Muscle layer of colon (tissue), 2 donors: Measurements from ENCODE around the gene TMEM45A.
"Not testable (repeated sequence)": the region's sequence is repeated elsewhere in the genome, so short reads cannot be mapped to it uniquely, and the experiment has no call there.

Experiments used
- H3K27ac ChIP-seq: one replicate; pipeline ENCODE4 v1.7.0; 2013; ENCODE audit warnings: low read depth, mild to moderate bottlenecking, low read length, moderate library complexity
- H3K27me3 ChIP-seq, 2 donors: one replicate each; pipeline ENCODE4 v1.7.0; 2013; ENCODE audit warnings: low read length in 2 of 2, mild to moderate bottlenecking in 2 of 2; ENCODE audit not compliant: insufficient read depth in 2 of 2, control insufficient read depth in 1 of 2
- H3K36me3 ChIP-seq: one replicate; pipeline ENCODE4 v1.7.0; 2013; ENCODE audit warnings: mild to moderate bottlenecking, low read length; ENCODE audit not compliant: insufficient read depth
- H3K4me1 ChIP-seq: one replicate; pipeline ENCODE4 v1.7.0; 2013; ENCODE audit warnings: mild to moderate bottlenecking, low read length; ENCODE audit not compliant: insufficient read depth
- H3K4me3 ChIP-seq, 2 donors: one replicate each; pipeline ENCODE4 v1.7.0; 2013; ENCODE audit warnings: low read length in 2 of 2, low read depth in 1 of 2, mild to moderate bottlenecking in 1 of 2, moderate library complexity in 1 of 2
- H3K9ac ChIP-seq: one replicate; pipeline ENCODE4 v1.7.0; 2013; ENCODE audit warnings: low read length
- H3K9me3 ChIP-seq: one replicate; pipeline ENCODE4 v1.7.0; 2013; ENCODE audit warnings: mild to moderate bottlenecking, low read length
- donor health status: abdominal sarcoma.
- donor health status: Adenocarcinoma of cecum.

Gene TMEM45A

GRCh38 chr3:100463646-100464155 lies 28.7 kb upstream of the TMEM45A start:
- Histone ChIP-seq H3K36me3 (no peaks in the 10 kb centered on the region), H3K27me3 (no peaks in the 10 kb centered on the region), H3K9me3 (no peaks in the 10 kb centered on the region), H3K27ac (no peak overlapping the region), H3K4me1 (no peaks in the 10 kb centered on the region), H3K4me3 (no peak overlapping the region), H3K9ac (no peak overlapping the region)

- Histone ChIP-seq H3K4me1 (no peaks in the 10 kb centered on the region), H3K4me3 (no peak overlapping the region), H3K36me3 (no peaks in the 10 kb centered on the region), H3K9me3 (no peaks in the 10 kb centered on the region), H3K27me3 (no peaks in the 10 kb centered on the region), H3K27ac (no peak overlapping the region), H3K9ac (no peak overlapping the region)
These were observed 26.3 kb upstream of the TMEM45A start for GRCh38 chr3:100465892-100466777.

GRCh38 chr3:100467133-100467532 lies 25.3 kb upstream of the TMEM45A start:
- Histone ChIP-seq H3K4me1 (no peaks in the 10 kb centered on the region), H3K9ac (no peak overlapping the region), H3K27ac (no peak overlapping the region), H3K36me3 (no peaks in the 10 kb centered on the region), H3K4me3 (no peak overlapping the region), H3K27me3 (no peaks in the 10 kb centered on the region), H3K9me3 (no peaks in the 10 kb centered on the region)

- H3K4me3 ChIP-seq, result no peak overlapping the region
- no peaks in the 10 kb centered on the region for H3K4me1 ChIP-seq
- no peak overlapping the region for H3K9ac ChIP-seq
- no peaks in the 10 kb centered on the region for H3K9me3 ChIP-seq
- no peaks in the 10 kb centered on the region for H3K27me3 ChIP-seq
- no peak overlapping the region for H3K27ac ChIP-seq
- H3K36me3 ChIP-seq, result no peaks in the 10 kb centered on the region
These were observed 23.7 kb upstream of the TMEM45A start for GRCh38 chr3:100468676-100469075.

GRCh38 chr3:100470951-100471350 lies 21.5 kb upstream of the TMEM45A start:
- Histone ChIP-seq H3K27ac (no peak overlapping the region), H3K27me3 (no peaks in the 10 kb centered on the region), H3K9ac (no peak overlapping the region), H3K36me3 (no peaks in the 10 kb centered on the region), H3K4me3 (no peak overlapping the region), H3K4me1 (no peaks in the 10 kb centered on the region), H3K9me3 (no peaks in the 10 kb centered on the region)

GRCh38 chr3:100471444-100471843 lies 21.0 kb upstream of the TMEM45A start:
- Histone ChIP-seq H3K27ac (no peak overlapping the region), H3K4me1 (no peaks in the 10 kb centered on the region), H3K27me3 (no peaks in the 10 kb centered on the region), H3K9me3 (no peaks in the 10 kb centered on the region), H3K9ac (no peak overlapping the region), H3K4me3 (no peak overlapping the region), H3K36me3 (no peaks in the 10 kb centered on the region)

- not testable (repeated sequence) for H3K4me1 ChIP-seq, H3K9me3 ChIP-seq, H3K36me3 ChIP-seq, H3K27me3 ChIP-seq, H3K9ac ChIP-seq, H3K27ac ChIP-seq, H3K4me3 ChIP-seq
These were observed 14.5 kb upstream of the TMEM45A start for GRCh38 chr3:100477851-100478360.

GRCh38 chr3:100478521-100478920 lies 13.9 kb upstream of the TMEM45A start:
- not testable (repeated sequence) for H3K36me3 ChIP-seq, H3K4me1 ChIP-seq, H3K4me3 ChIP-seq, H3K9ac ChIP-seq, H3K27ac ChIP-seq, H3K9me3 ChIP-seq, H3K27me3 ChIP-seq

GRCh38 chr3:100480081-100480480 lies 12.3 kb upstream of the TMEM45A start:
- Histone ChIP-seq H3K27ac (no peak overlapping the region), H3K9ac (no peak overlapping the region), H3K4me1 (no peaks in the 10 kb centered on the region), H3K36me3 (no peaks in the 10 kb centered on the region), H3K9me3 (no peaks in the 10 kb centered on the region), H3K4me3 (no peak overlapping the region), H3K27me3 (no peaks in the 10 kb centered on the region)

GRCh38 chr3:100482176-100482575 lies 10.2 kb upstream of the TMEM45A start:
- Histone ChIP-seq H3K4me1 (no peaks in the 10 kb centered on the region), H3K36me3 (no peaks in the 10 kb centered on the region), H3K27ac (no peak overlapping the region), H3K9me3 (no peaks in the 10 kb centered on the region), H3K9ac (no peak overlapping the region), H3K4me3 (no peak overlapping the region), H3K27me3 (no peaks in the 10 kb centered on the region)

- no peak overlapping the region for H3K4me3 ChIP-seq
- H3K27ac ChIP-seq, result no peak overlapping the region
- no peaks in the 10 kb centered on the region for H3K4me1 ChIP-seq
- no peaks in the 10 kb centered on the region for H3K9me3 ChIP-seq
- H3K9ac ChIP-seq, result no peak overlapping the region
- H3K27me3 ChIP-seq, result no peaks in the 10 kb centered on the region
- no peaks in the 10 kb centered on the region for H3K36me3 ChIP-seq
These were observed 8.9 kb upstream of the TMEM45A start for GRCh38 chr3:100483529-100483928.

GRCh38 chr3:100486808-100487207 lies 5.6 kb upstream of the TMEM45A start:
- Histone ChIP-seq H3K4me1 (no peaks in the 10 kb centered on the region), H3K4me3 (no peak overlapping the region), H3K36me3 (no peaks in the 10 kb centered on the region), H3K9me3 (no peaks in the 10 kb centered on the region), H3K27me3 (no peaks in the 10 kb centered on the region), H3K27ac (no peak overlapping the region), H3K9ac (no peak overlapping the region)
